HG03354 (cell line): ENCODE results near the gene DIP2C.
"Not testable (repeated sequence)": the region's sequence is repeated elsewhere in the genome, so short reads cannot be mapped to it uniquely, and the experiment has no call there.

Experiments
- ATAC-seq: cut with Tn5 transposase; IDR thresholded peaks from one replicate; pipeline ENCODE4 v1.9.1; 2021; ENCODE audit warnings: mild to moderate bottlenecking; ENCODE audit not compliant: unreplicated experiment, poor library complexity, severe bottlenecking

The DIP2C gene

GRCh38 chr10:381346-381745 lies 308.1 kb downstream of the DIP2C start:
- no peak for ATAC-seq

GRCh38 chr10:380313-380940 lies 309.0 kb downstream of the DIP2C start:
- no peak for ATAC-seq

GRCh38 chr10:378930-379704 lies 310.4 kb downstream of the DIP2C start:
- ATAC-seq, result no peak

- ATAC-seq, result no peak
Measured at GRCh38 chr10:378230-378929, 311.1 kb downstream of the DIP2C start.

- ATAC-seq, result no peak
Measured at GRCh38 chr10:377228-377627, 312.2 kb downstream of the DIP2C start.

- no peak for ATAC-seq
Measured at GRCh38 chr10:375815-376505, 313.5 kb downstream of the DIP2C start.

- no peak for ATAC-seq
Measured at GRCh38 chr10:374354-374753, 315.1 kb downstream of the DIP2C start.

- no peak for ATAC-seq
Measured at GRCh38 chr10:373526-374309, 315.8 kb downstream of the DIP2C start.

- ATAC-seq, result no peak
Measured at GRCh38 chr10:373015-373414, 316.5 kb downstream of the DIP2C start.

- no peak for ATAC-seq
Measured at GRCh38 chr10:372566-372965, 316.9 kb downstream of the DIP2C start.

- ATAC-seq, result no peak
Measured at GRCh38 chr10:371515-371914, 318.0 kb downstream of the DIP2C start.

- no peak for ATAC-seq
Measured at GRCh38 chr10:370449-370825, 319.0 kb downstream of the DIP2C start.

GRCh38 chr10:369684-370448 lies 319.6 kb downstream of the DIP2C start:
- ATAC-seq, result no peak

- no peak for ATAC-seq
Measured at GRCh38 chr10:369221-369683, 320.2 kb downstream of the DIP2C start.

GRCh38 chr10:368579-369220 lies 320.8 kb downstream of the DIP2C start:
- no peak for ATAC-seq

- ATAC-seq, result not testable (repeated sequence)
Measured at GRCh38 chr10:368107-368506, 321.4 kb downstream of the DIP2C start.

GRCh38 chr10:367636-368035 lies 321.8 kb downstream of the DIP2C start:
- no peak for ATAC-seq

GRCh38 chr10:366186-366585 lies 323.3 kb downstream of the DIP2C start:
- no peak for ATAC-seq
